Calu3 (cell line): Measurements from ENCODE around the gene MSL3. TPM values are rescaled to one million over a fixed set of nuclear protein-coding genes. Genes with fewer than 3 reads are reported as not detected.
A peak's percentile ranks its signal among the peaks of the same experiment; 100 is the strongest.

Source experiments
- BruUV-seq: library from RNA; stranded (reverse); fragments of 400-500 nt; replicated peaks from 2 replicates; lab custom pipeline; 2021; lab: Mats Ljungman, UMichigan
- CTCF ChIA-PET: fragments of 300-600 bp; sonication (Branson Sonifier 250); formaldehyde crosslinking; loops from one replicate; lab custom pipeline; 2022; ENCODE audit warnings: antibody characterized with exemption; lab: Charles Lee
- DNase-seq: peaks from one replicate; pipeline ENCODE4 v3.0.0; 2022
- H3K27ac Mint-ChIP-seq: one replicate; pipeline ENCODE4 v1.8.0; 2022; ENCODE audit warnings: mixed read lengths; ENCODE audit not compliant: unreplicated experiment
- H3K27me3 Mint-ChIP-seq: one replicate; pipeline ENCODE4 v1.8.0; 2022; ENCODE audit warnings: mixed read lengths; ENCODE audit not compliant: unreplicated experiment
- H3K36me3 Mint-ChIP-seq: one replicate; pipeline ENCODE4 v1.8.0; 2022; ENCODE audit warnings: mild to moderate bottlenecking, moderate library complexity, mixed read lengths; ENCODE audit not compliant: insufficient read depth, unreplicated experiment
- H3K4me1 Mint-ChIP-seq: one replicate; pipeline ENCODE4 v1.8.0; 2022; ENCODE audit warnings: mild to moderate bottlenecking, low read depth, mixed read lengths; ENCODE audit not compliant: unreplicated experiment
- H3K4me3 Mint-ChIP-seq: one replicate; pipeline ENCODE4 v1.8.0; 2022; ENCODE audit warnings: mild to moderate bottlenecking, low read depth, moderate library complexity, mixed read lengths; ENCODE audit not compliant: unreplicated experiment
- H3K9me3 Mint-ChIP-seq: one replicate; pipeline ENCODE4 v1.8.0; 2022; ENCODE audit warnings: low read depth, mixed read lengths; ENCODE audit not compliant: unreplicated experiment
- CTCF ChIP-seq: fragments of 200-600 bp; IDR thresholded peaks from one replicate; pipeline ENCODE4 v1.8.0; 2022; ENCODE audit warnings: antibody characterized with exemption; ENCODE audit not compliant: unreplicated experiment
- intact Hi-C: fragments of 100-400 bp; cut with micrococcal nuclease; formaldehyde crosslinking; loops from one replicate; pipeline ENCODE4 v1.10.0; 2022; ENCODE audit not compliant: unreplicated experiment
- total RNA-seq: library from RNA; stranded (reverse); gene quantifications from 2 replicates; pipeline ENCODE4 v1.2.3, GENCODE V29; 2022

MSL3 gene
- total RNA-seq, 1 experiment from 2014 or later, result 30.7 TPM

- Mint-ChIP-seq H3K4me1 (no peaks in the 10 kb centered on the region), H3K27ac (no peak overlapping the region), H3K27me3 (no peaks in the 10 kb centered on the region), H3K36me3 (peaks cover 15% of the 10 kb centered on the region), H3K9me3 (no peaks in the 10 kb centered on the region), H3K4me3 (no peak overlapping the region)
- DNase-seq, result no peak
- BruUV-seq, result no TSS peak
- TF ChIP-seq CTCF, result no peak
- intact Hi-C loops, result no loop called here
- CTCF ChIA-PET, result no interaction called here
Measured at GRCh38 chrX:11765449-11765848, 7.4 kb downstream of the MSL3 start.

GRCh38 chrX:11766487-11766886 lies 8.4 kb downstream of the MSL3 start:
- TF ChIP-seq CTCF, result no peak
- CTCF ChIA-PET, result no interaction called here
- no peaks in the 10 kb centered on the region for H3K9me3 Mint-ChIP-seq
- intact Hi-C loops, result no loop called here
- H3K36me3 Mint-ChIP-seq, result peaks cover 10% of the 10 kb centered on the region
- no peak overlapping the region for H3K27ac Mint-ChIP-seq
- DNase-seq, result no peak
- no peaks in the 10 kb centered on the region for H3K4me1 Mint-ChIP-seq
- H3K4me3 Mint-ChIP-seq, result no peak overlapping the region
- BruUV-seq, result no TSS peak
- no peaks in the 10 kb centered on the region for H3K27me3 Mint-ChIP-seq

GRCh38 chrX:11768039-11768438 lies 10.0 kb downstream of the MSL3 start:
- BruUV-seq, result no TSS peak
- no peaks in the 10 kb centered on the region for H3K9me3 Mint-ChIP-seq
- H3K4me1 Mint-ChIP-seq, result no peaks in the 10 kb centered on the region
- intact Hi-C loops, result no loop called here
- CTCF ChIA-PET, result interaction anchor here (0.7 to 1.2 kb wide), 2 partner anchors 9 to 856 kb away, joined by 3 to 4 read pairs; no protein-coding TSS in a partner anchor
- H3K27me3 Mint-ChIP-seq, result no peaks in the 10 kb centered on the region
- no peak for TF ChIP-seq CTCF
- no peak overlapping the region for H3K4me3 Mint-ChIP-seq
- no peak for DNase-seq
- peaks cover 5% of the 10 kb centered on the region for H3K36me3 Mint-ChIP-seq
- H3K27ac Mint-ChIP-seq, result no peak overlapping the region

- intact Hi-C loops, result loop anchor here (1.0 to 5.0 kb wide), 2 partner anchors 237 to 628 kb away; no protein-coding TSS in a partner anchor
- no peak overlapping the region for H3K4me3 Mint-ChIP-seq
- CTCF ChIA-PET, result no interaction called here
- H3K27me3 Mint-ChIP-seq, result no peaks in the 10 kb centered on the region
- peak; percentile 9 for DNase-seq
- H3K9me3 Mint-ChIP-seq, result no peaks in the 10 kb centered on the region
- H3K27ac Mint-ChIP-seq, result no peak overlapping the region
- no peaks in the 10 kb centered on the region for H3K4me1 Mint-ChIP-seq
- peak; percentile 70 for TF ChIP-seq CTCF
- BruUV-seq, result no TSS peak
- H3K36me3 Mint-ChIP-seq, result peaks cover 8% of the 10 kb centered on the region
Measured at GRCh38 chrX:11770320-11770719, 12.3 kb downstream of the MSL3 start.
